BLaER1 (cell line): ENCODE measurements around the gene ABHD17C.

ENCODE experiments used
- H3K27ac ChIP-seq: shearing (Covaris generic); formaldehyde crosslinking; 2 replicates; pipeline ENCODE4 v1.8.1; 2022
- H3K27me3 ChIP-seq: shearing (Covaris generic); formaldehyde crosslinking; 2 replicates; pipeline ENCODE4 v1.8.1; 2022
- H3K36me3 ChIP-seq: shearing (Covaris generic); formaldehyde crosslinking; 2 replicates; pipeline ENCODE4 v1.8.1; 2022
- H3K4me1 ChIP-seq: shearing (Covaris generic); formaldehyde crosslinking; 2 replicates; pipeline ENCODE4 v1.8.1; 2022
- H3K4me2 ChIP-seq: shearing (Covaris generic); formaldehyde crosslinking; 2 replicates; pipeline ENCODE4 v1.8.1; 2022
- H3K4me3 ChIP-seq: shearing (Covaris generic); formaldehyde crosslinking; 2 replicates; pipeline ENCODE4 v1.8.1; 2022
- H3K9ac ChIP-seq: shearing (Covaris generic); formaldehyde crosslinking; 2 replicates; pipeline ENCODE4 v1.8.1; 2022
- H3K9me3 ChIP-seq: shearing (Covaris generic); formaldehyde crosslinking; 2 replicates; pipeline ENCODE4 v1.8.1; 2022
- H4K20me1 ChIP-seq: shearing (Covaris generic); formaldehyde crosslinking; 2 replicates; pipeline ENCODE4 v1.8.1; 2022
- Cebpa-rat ChIP-seq: shearing (Covaris generic); IDR thresholded peaks from 2 replicates; pipeline ENCODE4 v1.8.1; 2022

The ABHD17C gene

DNA sequence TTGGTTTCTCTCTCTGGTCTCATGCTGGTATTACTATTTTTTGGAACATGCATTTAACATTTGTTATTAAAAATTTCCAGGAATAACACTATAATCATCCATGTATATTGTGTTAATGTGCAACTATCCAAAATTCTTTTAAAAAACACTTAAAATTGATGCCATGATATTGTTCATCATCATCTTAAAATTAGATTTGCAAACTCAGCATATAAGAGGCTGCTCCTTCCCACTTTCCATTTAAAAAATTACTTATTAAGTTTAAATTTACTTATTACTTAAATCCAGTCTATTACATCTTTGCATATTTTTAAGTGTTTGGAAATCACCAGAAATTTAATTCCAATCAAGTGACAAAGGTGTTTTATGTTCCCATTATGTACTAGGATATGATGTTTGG, 5.8 kb upstream of the ABHD17C start:
- no peaks in the 10 kb centered on the region for H4K20me1 ChIP-seq
- TF ChIP-seq Cebpa-rat = no peak
- H3K27ac ChIP-seq = no peak overlapping the region
- H3K36me3 ChIP-seq = no peaks in the 10 kb centered on the region
- no peak overlapping the region for H3K9ac ChIP-seq
- no peak overlapping the region for H3K4me2 ChIP-seq
- peaks cover 7% of the 10 kb centered on the region for H3K4me1 ChIP-seq
- no peaks in the 10 kb centered on the region for H3K9me3 ChIP-seq
- no peak overlapping the region for H3K4me3 ChIP-seq
- no peaks in the 10 kb centered on the region for H3K27me3 ChIP-seq

DNA sequence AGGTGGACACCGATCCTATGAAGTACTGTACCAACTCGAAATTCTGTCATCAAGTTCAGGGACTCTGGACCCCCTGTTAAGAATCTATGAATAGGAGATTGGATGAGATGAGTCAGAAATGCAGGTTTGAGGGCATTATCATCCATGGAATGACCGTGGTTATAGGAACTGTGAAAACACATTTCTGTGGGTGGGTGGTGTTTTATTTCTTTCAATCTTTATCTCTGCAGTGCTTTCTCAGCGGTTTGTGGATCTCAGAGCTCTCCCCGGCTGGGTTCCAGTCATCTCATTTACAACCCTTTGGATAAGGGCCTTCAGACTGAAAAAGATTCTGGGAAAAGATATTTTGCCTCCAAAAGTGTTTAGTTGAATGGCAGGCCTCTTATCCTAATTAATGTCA, 5.4 kb upstream of the ABHD17C start:
- peaks cover 10% of the 10 kb centered on the region for H3K4me1 ChIP-seq
- H3K27ac ChIP-seq = no peak overlapping the region
- H4K20me1 ChIP-seq = no peaks in the 10 kb centered on the region
- H3K4me3 ChIP-seq = no peak overlapping the region
- TF ChIP-seq Cebpa-rat = no peak
- no peak overlapping the region for H3K4me2 ChIP-seq
- no peaks in the 10 kb centered on the region for H3K9me3 ChIP-seq
- no peak overlapping the region for H3K9ac ChIP-seq
- H3K36me3 ChIP-seq = no peaks in the 10 kb centered on the region
- no peaks in the 10 kb centered on the region for H3K27me3 ChIP-seq

DNA sequence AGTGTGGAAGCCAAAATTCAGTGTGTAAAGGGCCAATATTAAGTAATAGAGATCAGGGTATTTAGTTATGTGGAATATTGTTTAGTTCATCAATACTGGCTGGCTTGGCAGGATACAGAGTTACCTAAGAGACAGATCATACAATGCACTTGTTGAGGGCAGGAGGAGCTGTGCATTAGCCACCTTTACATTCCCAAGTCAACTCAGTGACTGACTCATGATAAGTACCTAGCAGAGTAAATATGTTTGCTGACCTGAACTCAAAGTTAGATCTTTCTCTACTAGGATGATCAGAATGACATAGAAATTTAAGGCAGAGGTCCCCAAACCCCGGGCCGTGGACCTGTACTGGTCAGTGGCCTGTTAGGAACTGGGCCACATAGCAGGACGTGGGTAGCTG, 3.5 kb upstream of the ABHD17C start:
- Histone ChIP-seq H3K9me3 (no peaks in the 10 kb centered on the region), H3K27ac (no peak overlapping the region), H3K4me3 (no peak overlapping the region), H3K27me3 (no peaks in the 10 kb centered on the region), H4K20me1 (peaks cover 1% of the 10 kb centered on the region; the same call in 1 of the 2 replicates), H3K9ac (no peak overlapping the region), H3K36me3 (no peaks in the 10 kb centered on the region), H3K4me2 (no peak overlapping the region), H3K4me1 (peaks cover 13% of the 10 kb centered on the region)
- no peak for TF ChIP-seq Cebpa-rat

DNA sequence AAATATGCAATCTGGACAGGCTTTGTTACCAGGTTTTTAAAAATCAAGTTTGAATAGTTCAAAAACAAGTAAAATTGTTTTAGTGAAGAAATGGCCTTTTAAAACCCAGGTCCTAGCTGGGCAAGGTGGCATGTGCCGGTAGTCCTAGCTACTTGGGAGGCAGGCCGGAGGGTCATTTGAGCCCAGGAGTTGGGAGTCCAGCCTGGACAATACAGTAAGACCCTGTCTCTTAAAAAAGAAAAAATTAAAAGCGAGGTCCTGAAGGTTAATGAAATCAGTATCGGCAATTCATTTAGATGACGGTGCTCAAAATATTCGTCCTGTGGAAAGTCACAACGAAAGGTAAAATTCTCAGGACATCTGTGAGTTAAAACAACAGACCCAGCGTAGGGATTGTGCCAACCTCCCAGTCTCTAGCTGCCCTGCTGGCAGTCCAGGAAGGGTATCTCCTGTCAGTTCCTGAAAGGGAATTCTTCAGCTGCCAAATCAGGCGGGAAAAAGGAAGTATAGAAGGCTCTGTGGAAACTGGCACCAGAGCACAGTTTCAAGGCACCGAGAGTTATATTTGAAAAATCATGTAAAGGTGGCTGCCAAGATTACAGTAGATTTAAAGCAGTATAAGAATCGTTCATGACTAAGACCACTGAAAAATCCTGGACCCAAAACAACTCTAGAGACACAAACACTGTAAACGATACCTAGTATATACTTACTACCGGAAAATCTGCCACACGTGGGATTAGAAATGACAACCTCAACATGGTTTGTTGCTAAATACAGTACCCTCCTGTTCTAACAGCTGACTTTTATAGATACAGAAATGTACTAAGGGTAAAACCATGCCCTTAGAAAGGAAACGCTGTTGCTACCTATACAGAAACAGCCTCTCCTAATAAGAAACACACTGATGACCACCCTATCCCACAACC, 1.2 kb upstream of the ABHD17C start:
- Histone ChIP-seq H3K9ac (peak overlapping the region; percentile 91), H3K27me3 (no peaks in the 10 kb centered on the region), H3K27ac (no peak overlapping the region), H3K36me3 (peaks cover 7% of the 10 kb centered on the region; the same call in 1 of the 2 replicates), H3K4me3 (peak overlapping the region; percentile 95), H3K4me2 (peak overlapping the region; percentile 96), H3K9me3 (no peaks in the 10 kb centered on the region), H4K20me1 (peaks cover 25% of the 10 kb centered on the region), H3K4me1 (peaks cover 27% of the 10 kb centered on the region)
- TF ChIP-seq Cebpa-rat = no peak

DNA sequence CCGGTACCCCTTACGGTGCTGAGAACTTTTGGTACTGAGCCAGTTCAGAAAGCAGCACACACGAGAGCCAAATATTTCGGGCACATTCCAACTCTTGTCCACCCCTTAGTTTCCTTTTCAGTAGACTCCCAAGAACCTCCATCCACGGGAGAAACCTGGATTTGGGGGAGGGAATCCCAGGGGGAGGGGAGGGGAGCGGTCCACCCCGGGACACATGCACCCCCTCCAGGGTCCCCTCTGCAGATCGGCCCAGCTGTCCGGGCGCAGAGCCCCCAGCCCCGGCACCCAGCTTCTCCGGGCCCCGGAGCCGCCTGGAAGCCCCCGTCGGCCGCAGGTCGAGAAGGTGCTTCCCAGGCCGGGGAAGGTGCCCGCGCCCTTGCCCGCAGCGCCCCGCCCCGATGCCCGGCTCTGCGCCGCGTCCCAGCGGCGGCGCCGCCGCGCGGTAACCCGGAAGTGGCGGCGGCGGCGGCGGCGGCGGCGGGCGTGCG, 455 bp upstream of the ABHD17C start:
- Histone ChIP-seq H3K9ac (peak overlapping the region; percentile 91), H3K36me3 (peaks cover 12% of the 10 kb centered on the region), H3K9me3 (no peaks in the 10 kb centered on the region), H4K20me1 (peaks cover 32% of the 10 kb centered on the region), H3K4me3 (peak overlapping the region; percentile 95), H3K4me2 (peak overlapping the region; percentile 96), H3K4me1 (peaks cover 27% of the 10 kb centered on the region), H3K27ac (peak overlapping the region; percentile 90), H3K27me3 (no peaks in the 10 kb centered on the region)
- TF ChIP-seq Cebpa-rat = no peak

GRCh38 chr15:80695911-80696661, 976 bp downstream of the ABHD17C start:
- no peak for TF ChIP-seq Cebpa-rat
- Histone ChIP-seq H3K27me3 (no peaks in the 10 kb centered on the region), H3K4me1 (peaks cover 27% of the 10 kb centered on the region), H3K9ac (peak overlapping the region; percentile 91), H3K4me3 (peak overlapping the region; percentile 95), H3K4me2 (peak overlapping the region; percentile 96), H4K20me1 (peaks cover 46% of the 10 kb centered on the region), H3K9me3 (no peaks in the 10 kb centered on the region), H3K27ac (peak overlapping the region; percentile 90), H3K36me3 (peaks cover 15% of the 10 kb centered on the region)

DNA sequence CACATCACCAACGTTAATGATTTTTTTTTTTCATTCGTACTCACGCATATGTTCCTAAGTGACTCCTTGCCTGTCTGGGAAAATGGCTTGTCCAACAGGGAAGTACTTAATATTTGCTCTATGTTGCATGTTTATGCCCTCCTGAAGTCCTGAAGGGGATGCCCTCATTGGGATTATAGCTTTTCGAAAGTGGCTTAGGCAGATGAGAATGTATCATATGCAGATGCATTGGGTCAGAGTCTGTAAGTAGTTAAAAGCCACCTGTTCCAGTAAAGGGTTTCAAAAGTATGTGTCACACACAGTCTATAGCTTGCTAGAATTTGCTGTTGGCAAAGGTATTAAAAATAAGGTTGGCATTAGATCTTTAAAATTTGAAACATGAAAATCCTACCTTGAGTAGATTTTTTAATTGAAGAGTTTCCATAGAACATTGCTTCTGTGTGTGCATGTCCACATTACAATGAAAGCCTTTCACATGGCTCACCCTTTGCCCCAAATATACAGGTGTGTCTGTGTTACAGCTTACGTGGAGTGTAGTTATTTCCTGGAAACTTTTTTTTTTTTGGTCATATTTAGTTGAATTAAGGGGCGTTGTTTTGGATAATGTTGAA, 2.1 kb downstream of the ABHD17C start:
- H4K20me1 ChIP-seq = peaks cover 57% of the 10 kb centered on the region
- no peak for TF ChIP-seq Cebpa-rat
- no peaks in the 10 kb centered on the region for H3K27me3 ChIP-seq
- peak overlapping the region; percentile 96 for H3K4me2 ChIP-seq
- peak overlapping the region; percentile 95 for H3K4me3 ChIP-seq
- H3K27ac ChIP-seq = no peak overlapping the region
- H3K4me1 ChIP-seq = peaks cover 27% of the 10 kb centered on the region
- peak overlapping the region; percentile 91; the same call in 1 of the 2 replicates for H3K9ac ChIP-seq
- H3K36me3 ChIP-seq = peaks cover 15% of the 10 kb centered on the region
- H3K9me3 ChIP-seq = no peaks in the 10 kb centered on the region

- peaks cover 72% of the 10 kb centered on the region for H4K20me1 ChIP-seq
- H3K4me1 ChIP-seq = peaks cover 26% of the 10 kb centered on the region
These were observed 3.6 kb downstream of the ABHD17C start for GRCh38 chr15:80698676-80699075.

DNA sequence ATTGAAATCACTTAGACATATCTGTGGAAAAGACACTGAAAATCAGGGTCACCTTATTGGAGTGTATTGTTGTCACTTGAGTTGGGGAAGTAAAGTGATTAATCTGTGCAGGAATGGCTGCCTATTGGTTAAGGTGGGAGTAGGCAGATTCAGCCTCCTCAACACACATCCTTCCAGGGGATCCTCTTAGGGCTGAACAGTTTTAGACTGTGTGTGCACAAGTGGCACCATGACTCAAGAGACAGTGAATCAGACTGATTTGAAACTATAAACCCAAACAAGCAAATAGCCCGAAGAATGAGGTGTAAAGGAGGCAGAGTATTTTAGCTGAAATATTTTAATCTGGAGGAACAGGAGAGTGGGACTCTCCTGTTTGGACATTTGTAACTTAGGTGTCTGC, 4.9 kb downstream of the ABHD17C start:
- peaks cover 17% of the 10 kb centered on the region for H3K4me1 ChIP-seq
- no peak overlapping the region for H3K4me2 ChIP-seq
- TF ChIP-seq Cebpa-rat = no peak

More at GRCh38 chr15:80698676-80699075, 3.6 kb downstream of the ABHD17C start:
- Histone ChIP-seq H3K9me3 (no peaks in the 10 kb centered on the region), H3K9ac (no peak overlapping the region), H3K4me2 (no peak overlapping the region), H3K27me3 (no peaks in the 10 kb centered on the region), H3K36me3 (peaks cover 23% of the 10 kb centered on the region), H3K27ac (no peak overlapping the region), H3K4me3 (no peak overlapping the region)
- TF ChIP-seq Cebpa-rat = no peak

More for the DNA sequence above, 4.9 kb downstream of the ABHD17C start:
- H3K36me3 ChIP-seq = peaks cover 36% of the 10 kb centered on the region
- peaks cover 85% of the 10 kb centered on the region for H4K20me1 ChIP-seq
- no peak overlapping the region for H3K27ac ChIP-seq
- H3K27me3 ChIP-seq = no peaks in the 10 kb centered on the region
- no peak overlapping the region for H3K9ac ChIP-seq
- no peaks in the 10 kb centered on the region for H3K9me3 ChIP-seq
- H3K4me3 ChIP-seq = no peak overlapping the region
